ENCODE results near the gene NPEPL1.

NPEPL1 gene

DNA sequence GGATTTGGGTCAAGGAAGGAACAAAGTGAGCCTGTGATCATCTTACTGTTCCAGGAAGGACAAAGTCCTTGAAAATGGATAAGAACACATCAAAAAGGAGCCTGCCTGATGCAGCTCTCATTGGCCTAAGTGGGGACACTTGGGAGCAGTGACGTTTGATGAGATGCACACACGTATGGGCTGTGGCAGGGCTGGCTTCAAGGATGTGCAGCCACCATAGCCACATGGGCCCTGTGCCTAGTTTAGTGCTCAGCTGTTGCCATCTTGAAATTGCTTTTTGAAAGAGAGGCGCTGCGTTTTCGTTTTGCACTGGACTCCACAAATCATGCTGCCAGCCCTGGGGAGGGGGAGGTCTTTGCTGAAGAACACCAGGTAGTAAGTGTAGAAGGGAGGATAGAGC lies 6.6 kb upstream of the NPEPL1 start:
- DNase-seq (ENCODE audit: low read depth) = no peak
- TF ChIP-seq, protein P1, sequence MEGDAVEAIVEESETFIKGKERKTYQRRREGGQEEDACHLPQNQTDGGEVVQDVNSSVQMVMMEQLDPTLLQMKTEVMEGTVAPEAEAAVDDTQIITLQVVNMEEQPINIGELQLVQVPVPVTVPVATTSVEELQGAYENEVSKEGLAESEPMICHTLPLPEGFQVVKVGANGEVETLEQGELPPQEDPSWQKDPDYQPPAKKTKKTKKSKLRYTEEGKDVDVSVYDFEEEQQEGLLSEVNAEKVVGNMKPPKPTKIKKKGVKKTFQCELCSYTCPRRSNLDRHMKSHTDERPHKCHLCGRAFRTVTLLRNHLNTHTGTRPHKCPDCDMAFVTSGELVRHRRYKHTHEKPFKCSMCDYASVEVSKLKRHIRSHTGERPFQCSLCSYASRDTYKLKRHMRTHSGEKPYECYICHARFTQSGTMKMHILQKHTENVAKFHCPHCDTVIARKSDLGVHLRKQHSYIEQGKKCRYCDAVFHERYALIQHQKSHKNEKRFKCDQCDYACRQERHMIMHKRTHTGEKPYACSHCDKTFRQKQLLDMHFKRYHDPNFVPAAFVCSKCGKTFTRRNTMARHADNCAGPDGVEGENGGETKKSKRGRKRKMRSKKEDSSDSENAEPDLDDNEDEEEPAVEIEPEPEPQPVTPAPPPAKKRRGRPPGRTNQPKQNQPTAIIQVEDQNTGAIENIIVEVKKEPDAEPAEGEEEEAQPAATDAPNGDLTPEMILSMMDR (IDR thresholded peaks at IDR 0.05; ENCODE audit: low read depth, low read length, missing control alignments) = no peak
- no peak overlapping the region for H3K4me3 ChIP-seq (ENCODE audit: low read depth, low read length)

GRCh38 chr20:58688414-58688813 lies 4.2 kb upstream of the NPEPL1 start:
- H3K4me3 ChIP-seq (ENCODE audit: low read depth, low read length) = no peak overlapping the region
- no peak for DNase-seq (ENCODE audit: low read depth)
- TF ChIP-seq, protein P1 (IDR thresholded peaks at IDR 0.05; ENCODE audit: low read depth, low read length, missing control alignments) = no peak

DNA sequence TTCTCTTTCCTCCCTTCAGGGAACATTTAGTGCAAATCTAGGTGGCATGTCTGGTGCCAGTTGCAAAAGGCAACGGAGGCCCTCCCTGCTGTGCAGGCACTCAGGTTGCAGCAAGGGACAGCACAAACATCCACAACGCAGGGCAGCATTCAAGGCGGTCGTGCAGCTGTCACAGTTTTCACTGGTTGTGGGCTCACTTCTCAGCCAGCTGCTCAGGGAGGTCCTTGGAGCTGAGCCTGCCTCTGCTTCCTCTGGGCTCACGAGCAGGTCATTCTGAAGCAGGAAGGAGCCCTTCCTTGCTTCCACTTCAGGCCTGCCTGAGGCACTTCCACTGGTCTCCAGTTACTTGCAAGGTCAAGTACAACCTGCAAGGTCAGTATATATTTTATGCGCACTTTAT lies 3.8 kb upstream of the NPEPL1 start:
- no peak for DNase-seq (ENCODE audit: low read depth)
- TF ChIP-seq, protein P1 (IDR thresholded peaks at IDR 0.05; ENCODE audit: low read depth, low read length, missing control alignments) = no peak

DNA sequence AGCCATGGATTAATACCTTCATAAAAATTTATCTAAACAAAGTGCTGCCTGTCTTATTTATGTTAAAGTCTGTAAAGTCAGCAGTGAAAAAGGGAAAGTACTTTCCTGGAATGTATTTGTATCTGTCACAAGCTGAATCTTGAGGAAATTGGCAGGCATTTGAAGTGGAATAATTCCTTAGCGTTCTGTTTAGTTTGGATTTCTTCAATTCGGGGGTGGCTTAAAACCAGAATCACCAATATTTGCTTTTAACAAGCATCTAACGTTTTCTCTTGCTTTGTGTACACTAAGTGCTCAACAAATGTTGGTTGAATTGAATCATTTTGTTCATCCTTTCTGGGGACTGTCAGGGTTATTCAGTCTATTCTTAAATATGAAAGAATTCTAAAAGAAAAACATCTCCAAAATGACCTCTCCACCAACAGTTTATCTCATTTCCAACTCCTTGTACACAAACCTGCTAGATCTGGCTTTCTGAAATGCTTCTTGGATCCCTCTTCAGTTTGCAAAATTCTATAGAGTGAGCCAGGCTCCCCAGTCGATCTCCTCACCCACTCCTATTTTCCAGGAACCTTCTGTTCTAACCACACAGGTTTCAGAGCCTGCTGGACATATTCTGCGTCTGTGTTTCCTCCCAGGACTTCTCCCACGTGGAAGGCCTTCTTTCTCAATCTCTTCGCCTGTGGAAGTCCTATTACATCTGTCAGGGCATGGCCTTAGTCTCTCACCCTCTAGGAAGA lies 2.0 kb upstream of the NPEPL1 start:
- no peak for DNase-seq (ENCODE audit: low read depth)
- no peak overlapping the region for H3K4me3 ChIP-seq (ENCODE audit: low read depth, low read length)
- TF ChIP-seq, protein P1 (IDR thresholded peaks at IDR 0.05; ENCODE audit: low read depth, low read length, missing control alignments) = no peak

More for the DNA sequence above, 3.8 kb upstream of the NPEPL1 start:
- no peak overlapping the region for H3K4me3 ChIP-seq (ENCODE audit: low read depth, low read length)

GRCh38 chr20:58691773-58692578 lies 624 bp upstream of the NPEPL1 start:
- no peak for DNase-seq (ENCODE audit: low read depth)
- TF ChIP-seq, protein P1 (IDR thresholded peaks at IDR 0.05; ENCODE audit: low read depth, low read length, missing control alignments) = no peak
- H3K4me3 ChIP-seq (ENCODE audit: low read depth, low read length) = peak overlapping the region; percentile 30

GRCh38 chr20:58693226-58694006 lies 816 bp downstream of the NPEPL1 start:
- no peak for DNase-seq (ENCODE audit: low read depth)
- TF ChIP-seq, protein P1 (IDR thresholded peaks at IDR 0.05; ENCODE audit: low read depth, low read length, missing control alignments) = no peak
- H3K4me3 ChIP-seq (ENCODE audit: low read depth, low read length) = peak overlapping the region; percentile 62

All from GM12864 (cell line).